Thoracic aorta (tissue), 2 donors: ENCODE data around the gene SPON1. TPM values are rescaled to one million over a fixed set of nuclear protein-coding genes. Genes with fewer than 3 reads are reported as not detected.

ENCODE experiments used
- ATAC-seq: fragments of 150-250 bp; one replicate; pipeline ENCODE4 v1.8.0; 2017; ENCODE audit warnings: low read depth; ENCODE audit not compliant: insufficient number of reproducible peaks, low FRiP score
- DNase-seq: peaks from one replicate; pipeline ENCODE4 v3.0.0-alpha.2; 2020; ENCODE audit warnings: low spot score
- H3K27ac ChIP-seq, 2 donors: fragments of 200-600 bp; sonication (generic); 1 replicate in 1 of 2; 2 replicates in 1 of 2; pipeline ENCODE4 v1.5.1; 2016; ENCODE audit warnings: mild to moderate bottlenecking in 2 of 2, moderate library complexity in 2 of 2
- H3K27me3 ChIP-seq: fragments of 200-600 bp; sonication (generic); replicated peaks from 2 replicates; pipeline ENCODE4 v1.6.0; 2016; ENCODE audit warnings: mild to moderate bottlenecking; ENCODE audit not compliant: insufficient read depth
- H3K36me3 ChIP-seq: fragments of 200-600 bp; sonication (generic); one replicate; pipeline ENCODE4 v1.5.1; 2016
- H3K4me1 ChIP-seq, 2 donors: fragments of 200-600 bp; sonication (generic); 1 replicate in 1 of 2; 2 replicates in 1 of 2; pipeline versions ENCODE4 v1.5.1 to v1.6.0; 2016; ENCODE audit warnings: low read depth in 2 of 2, mild to moderate bottlenecking in 1 of 2; ENCODE audit not compliant: control insufficient read depth in 1 of 2
- H3K4me3 ChIP-seq: fragments of 200-600 bp; sonication (generic); 2 replicates; pipeline ENCODE4 v1.5.1; 2016; ENCODE audit warnings: mild to moderate bottlenecking
- H3K9me3 ChIP-seq: fragments of 200-600 bp; sonication (generic); 2 replicates; pipeline ENCODE4 v1.5.1; 2016
- total RNA-seq, 2 donors: library from RNA; depleted of rRNA; stranded (reverse); fragments of >200 nt; gene quantifications; one replicate each; pipeline versions ENCODE4 v1.1.0 to v1.2.3, GENCODE V29; 2016
- TF ChIP-seq, protein P1 (sequence below): fragments of 200-600 bp; sonication (generic); IDR thresholded peaks from one replicate; pipeline ENCODE4 v1.5.1; 2019; ENCODE audit warnings: antibody characterized with exemption

The SPON1 gene
- total RNA-seq, 2 donors from 2014 or later, result 20.6 to 48.5 TPM

DNA sequence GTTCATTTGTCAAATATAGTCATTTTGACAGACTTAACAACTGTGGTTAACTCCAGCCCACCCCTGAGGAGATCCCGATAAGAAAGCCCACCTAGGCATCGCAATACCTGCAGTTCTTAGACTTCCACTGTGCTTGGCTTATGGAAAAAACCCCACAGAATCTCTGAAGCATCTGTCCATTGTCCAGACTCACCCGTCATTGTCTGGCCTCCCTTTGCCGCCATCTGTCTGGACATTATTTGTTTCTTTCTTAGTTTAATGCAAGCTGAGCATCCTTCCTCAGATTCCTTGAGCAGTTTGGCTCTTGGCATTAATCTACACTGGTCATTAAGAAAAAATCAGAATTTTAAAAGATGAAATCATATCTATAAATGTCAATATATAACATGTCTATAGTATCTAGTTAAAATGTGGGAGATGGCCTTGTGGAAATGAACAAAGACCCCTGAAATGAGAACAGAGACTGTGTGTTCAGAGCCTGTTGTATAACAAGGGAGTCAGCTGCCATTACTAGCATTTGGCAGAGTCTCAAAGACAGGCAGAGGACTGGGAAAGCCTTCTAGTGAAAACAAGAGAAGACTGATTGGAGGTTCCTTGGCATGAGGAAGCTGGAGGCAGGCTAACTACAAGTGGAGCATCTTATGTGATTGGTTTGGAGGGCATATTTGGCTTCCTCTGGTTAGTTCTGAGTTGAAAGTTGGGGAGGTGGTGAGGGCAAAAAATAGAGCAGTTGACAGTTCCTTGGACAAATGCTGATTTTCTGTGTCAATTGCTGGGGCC lies 80.4 kb downstream of the SPON1 start:
- H3K27me3 ChIP-seq, result no peaks in the 10 kb centered on the region
- no peak overlapping the region for H3K4me3 ChIP-seq
- no peaks in the 10 kb centered on the region for H3K36me3 ChIP-seq
- H3K4me1 ChIP-seq, result peaks cover 0 to 17% of the 10 kb centered on the region in 2 donors
- no peak overlapping the region for H3K27ac ChIP-seq
- no peak for ATAC-seq
- TF ChIP-seq, protein P1, sequence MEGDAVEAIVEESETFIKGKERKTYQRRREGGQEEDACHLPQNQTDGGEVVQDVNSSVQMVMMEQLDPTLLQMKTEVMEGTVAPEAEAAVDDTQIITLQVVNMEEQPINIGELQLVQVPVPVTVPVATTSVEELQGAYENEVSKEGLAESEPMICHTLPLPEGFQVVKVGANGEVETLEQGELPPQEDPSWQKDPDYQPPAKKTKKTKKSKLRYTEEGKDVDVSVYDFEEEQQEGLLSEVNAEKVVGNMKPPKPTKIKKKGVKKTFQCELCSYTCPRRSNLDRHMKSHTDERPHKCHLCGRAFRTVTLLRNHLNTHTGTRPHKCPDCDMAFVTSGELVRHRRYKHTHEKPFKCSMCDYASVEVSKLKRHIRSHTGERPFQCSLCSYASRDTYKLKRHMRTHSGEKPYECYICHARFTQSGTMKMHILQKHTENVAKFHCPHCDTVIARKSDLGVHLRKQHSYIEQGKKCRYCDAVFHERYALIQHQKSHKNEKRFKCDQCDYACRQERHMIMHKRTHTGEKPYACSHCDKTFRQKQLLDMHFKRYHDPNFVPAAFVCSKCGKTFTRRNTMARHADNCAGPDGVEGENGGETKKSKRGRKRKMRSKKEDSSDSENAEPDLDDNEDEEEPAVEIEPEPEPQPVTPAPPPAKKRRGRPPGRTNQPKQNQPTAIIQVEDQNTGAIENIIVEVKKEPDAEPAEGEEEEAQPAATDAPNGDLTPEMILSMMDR, result no peak
- no peak for DNase-seq
- no peaks in the 10 kb centered on the region for H3K9me3 ChIP-seq

DNA sequence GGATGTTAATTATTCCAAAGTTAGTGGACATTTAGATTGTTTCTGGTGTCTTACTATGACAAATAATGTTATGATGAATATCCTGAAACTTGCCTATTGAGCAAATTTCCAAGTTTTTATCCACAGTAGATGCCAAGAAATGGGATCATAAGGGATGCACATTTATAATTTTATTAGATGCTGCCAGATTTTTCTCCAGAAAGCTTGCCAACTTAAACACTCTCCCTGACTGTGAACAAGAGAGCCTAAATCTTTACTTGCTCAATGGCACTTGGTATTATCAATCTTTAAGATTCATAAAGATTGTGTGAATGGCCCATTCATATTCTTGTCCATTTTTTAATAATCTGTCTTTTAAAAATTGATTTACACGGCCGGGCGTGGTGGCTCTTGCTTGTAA lies 82.4 kb downstream of the SPON1 start:
- H3K36me3 ChIP-seq, result no peaks in the 10 kb centered on the region
- no peak overlapping the region for H3K27ac ChIP-seq
- H3K27me3 ChIP-seq, result no peaks in the 10 kb centered on the region
- no peaks in the 10 kb centered on the region for H3K9me3 ChIP-seq
- no peak for ATAC-seq
- no peak for DNase-seq
- TF ChIP-seq, protein P1, result no peak
- peaks cover 0 to 17% of the 10 kb centered on the region in 2 donors for H3K4me1 ChIP-seq
- H3K4me3 ChIP-seq, result no peak overlapping the region

DNA sequence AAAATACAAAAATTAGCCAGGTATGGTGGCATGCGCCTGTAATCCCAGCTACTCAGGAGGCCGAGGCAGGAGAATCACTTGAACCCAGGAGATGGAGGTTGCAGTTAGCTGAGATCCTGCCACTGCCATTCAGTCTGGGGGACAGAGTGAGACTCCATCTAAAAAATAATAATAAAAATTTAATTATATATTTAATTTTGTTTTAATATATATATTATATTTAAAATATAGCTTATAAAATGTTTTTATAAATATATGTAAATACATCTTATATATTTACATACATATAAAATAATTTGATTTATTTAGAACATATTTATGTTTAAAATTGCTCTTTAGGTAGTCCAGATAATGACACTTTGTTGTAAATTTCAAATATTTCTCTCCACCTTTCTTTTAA lies 82.9 kb downstream of the SPON1 start:
- H3K9me3 ChIP-seq, result no peaks in the 10 kb centered on the region
- H3K4me3 ChIP-seq, result no peak overlapping the region
- H3K27ac ChIP-seq, result no peak overlapping the region
- TF ChIP-seq, protein P1, result no peak
- no peaks in the 10 kb centered on the region for H3K27me3 ChIP-seq
- ATAC-seq, result no peak
- DNase-seq, result no peak
- H3K36me3 ChIP-seq, result no peaks in the 10 kb centered on the region
- peaks cover 0 to 17% of the 10 kb centered on the region in 2 donors for H3K4me1 ChIP-seq

DNA sequence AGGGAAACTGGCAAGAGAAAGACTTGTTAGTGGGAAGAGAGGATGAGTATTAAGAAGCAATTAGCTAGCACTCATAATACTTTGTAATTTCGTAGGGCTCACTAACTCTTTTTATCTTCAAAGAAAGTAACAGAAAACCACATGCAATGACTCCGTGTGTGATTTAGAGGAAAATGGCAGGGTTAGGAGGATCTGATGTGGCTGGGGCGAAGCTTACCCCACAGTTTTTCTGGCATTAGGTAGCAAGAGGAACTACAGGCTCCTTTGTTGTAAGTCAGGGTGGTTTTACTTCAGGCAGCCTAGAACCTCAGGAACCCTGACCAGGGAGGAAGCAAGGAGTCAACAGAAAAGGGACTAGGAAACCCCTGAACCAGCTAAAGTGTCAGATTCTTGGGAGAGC lies 89.7 kb downstream of the SPON1 start:
- Histone ChIP-seq H3K36me3 (no peaks in the 10 kb centered on the region), H3K4me3 (no peak overlapping the region), H3K27ac (no peak overlapping the region), H3K27me3 (no peaks in the 10 kb centered on the region), H3K4me1 (peaks cover 0 to 10% of the 10 kb centered on the region in 2 donors), H3K9me3 (no peaks in the 10 kb centered on the region)
- DNase-seq (no peak), ATAC-seq (no peak)
- TF ChIP-seq, protein P1, result no peak

DNA sequence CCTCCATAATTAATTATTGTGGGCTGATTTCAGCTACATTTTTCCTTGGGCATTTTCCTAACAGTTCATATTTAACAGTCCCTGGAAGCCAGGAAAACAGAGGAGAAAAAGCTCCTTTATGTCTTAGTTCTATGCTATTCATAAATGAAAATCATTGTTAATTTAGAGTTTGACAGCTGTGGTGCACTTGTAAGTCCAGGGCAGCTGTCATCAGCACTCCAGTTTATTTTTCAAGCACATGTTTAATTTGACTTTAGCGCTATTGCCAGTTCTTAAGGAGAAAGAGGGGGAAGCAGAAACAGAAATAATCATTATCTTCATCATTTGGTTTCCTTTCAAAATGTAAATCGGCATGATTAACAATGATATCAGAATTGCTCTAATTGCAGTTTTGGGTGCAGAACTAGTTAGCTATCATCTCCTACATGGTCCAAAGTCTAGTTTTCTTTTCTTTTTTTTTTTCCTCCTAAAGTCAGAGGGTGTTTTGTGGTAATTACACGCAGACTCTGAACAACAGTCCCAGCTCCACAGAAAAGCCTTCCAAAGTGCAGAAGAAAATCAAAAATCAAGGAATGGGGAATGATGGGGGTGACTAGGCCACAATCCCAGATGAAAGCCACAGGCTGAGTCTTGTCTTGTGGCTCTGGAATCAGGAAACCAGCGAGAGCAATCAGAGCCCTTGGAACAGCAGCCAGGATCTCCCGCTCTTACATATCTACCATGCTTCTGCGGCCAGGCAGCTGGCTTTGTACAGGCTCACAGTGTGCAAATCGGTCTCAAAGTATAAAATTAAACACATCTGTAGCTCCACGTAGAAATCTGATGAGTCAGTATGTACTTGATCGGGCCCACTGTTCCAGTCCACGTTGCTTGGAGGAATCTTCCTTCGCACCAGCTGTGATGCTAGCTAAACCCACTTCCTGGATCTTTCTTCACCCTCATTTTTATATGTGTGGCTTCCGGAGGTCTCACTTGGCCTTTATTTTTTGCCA lies 91.9 kb downstream of the SPON1 start:
- Histone ChIP-seq H3K27me3 (no peaks in the 10 kb centered on the region), H3K36me3 (no peaks in the 10 kb centered on the region), H3K4me1 (peaks cover 0 to 16% of the 10 kb centered on the region in 2 donors), H3K27ac (no peak overlapping the region), H3K9me3 (no peaks in the 10 kb centered on the region), H3K4me3 (no peak overlapping the region)
- DNase-seq (no peak), ATAC-seq (no peak)
- TF ChIP-seq, protein P1, result no peak
